Type B pancreatic cell (in vitro differentiated cells): ENCODE measurements around the gene MAP1A. TPM values are rescaled to one million over a fixed set of nuclear protein-coding genes. Genes with fewer than 3 reads are reported as not detected.
A peak's percentile ranks its signal among the peaks of the same experiment; 100 is the strongest.

Source experiments
- DNase-seq: peaks from one replicate; pipeline ENCODE4 v3.0.0; 2021; ENCODE audit warnings: mixed read lengths; ENCODE audit not compliant: unreplicated experiment; ENCODE audit errors: extremely low spot score
- H3K27ac Mint-ChIP-seq: 2 replicates; pipeline ENCODE4 v1.8.0; 2021; ENCODE audit warnings: mild to moderate bottlenecking, mixed read lengths
- H3K27me3 Mint-ChIP-seq: 2 replicates; pipeline ENCODE4 v1.8.0; 2021; ENCODE audit warnings: mixed read lengths
- H3K36me3 Mint-ChIP-seq: 2 replicates; pipeline ENCODE4 v1.8.0; 2021; ENCODE audit warnings: mixed read lengths
- H3K4me1 Mint-ChIP-seq: one replicate; pipeline ENCODE4 v1.8.0; 2021; ENCODE audit warnings: mixed read lengths; ENCODE audit not compliant: unreplicated experiment
- H3K4me3 Mint-ChIP-seq: 2 replicates; pipeline ENCODE4 v1.8.0; 2021; ENCODE audit warnings: mild to moderate bottlenecking, mixed read lengths
- H3K9me3 Mint-ChIP-seq: 2 replicates; pipeline ENCODE4 v1.8.0; 2021; ENCODE audit warnings: mixed read lengths
- CTCF ChIP-seq: fragments of 200-600 bp; sonication (generic); conservative IDR thresholded peaks from 2 replicates; pipeline ENCODE4 v1.5.0; 2021; ENCODE audit warnings: antibody characterized with exemption, mild to moderate bottlenecking
- total RNA-seq: library from RNA; stranded (reverse); gene quantifications from 2 replicates; pipeline ENCODE4 v1.2.1, GENCODE V29; 2021; ENCODE audit warnings: low replicate concordance

The MAP1A gene
- total RNA-seq, 1 donor from 2014 or later: 18.2 TPM

- H3K4me1 Mint-ChIP-seq: peaks cover 53% of the 10 kb centered on the region
- peaks cover 24% of the 10 kb centered on the region for H3K36me3 Mint-ChIP-seq
- H3K4me3 Mint-ChIP-seq: peak overlapping the region; percentile 92
- H3K27me3 Mint-ChIP-seq: no peaks in the 10 kb centered on the region
- H3K27ac Mint-ChIP-seq: peak overlapping the region; percentile 80
- H3K9me3 Mint-ChIP-seq: no peaks in the 10 kb centered on the region
- DNase-seq: no peak
- TF ChIP-seq CTCF: no peak
Measured at GRCh38 chr15:43518197-43518761, 871 bp downstream of the MAP1A start.

DNA sequence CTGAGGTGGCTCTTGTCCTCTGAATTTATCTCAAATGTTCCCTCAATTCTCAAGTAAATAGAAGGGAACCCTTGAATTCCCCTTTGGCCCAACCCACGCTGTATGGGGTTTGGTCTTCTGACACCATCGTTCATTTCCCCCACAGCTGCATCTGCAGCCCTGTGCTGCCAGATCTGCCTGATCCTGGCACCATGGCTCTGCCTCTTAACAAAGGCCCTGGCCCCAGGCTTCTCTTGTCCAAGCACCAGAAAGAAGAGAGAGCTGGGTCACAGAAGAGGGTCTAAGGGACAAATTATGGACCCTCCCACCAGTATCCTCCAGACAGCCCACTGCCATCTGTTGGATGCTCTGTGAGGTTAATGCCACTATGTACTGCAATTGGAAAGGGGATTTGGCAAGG lies 1.8 kb downstream of the MAP1A start:
- Mint-ChIP-seq H3K4me1 (peaks cover 48% of the 10 kb centered on the region), H3K27me3 (no peaks in the 10 kb centered on the region), H3K27ac (peak overlapping the region; percentile 80), H3K4me3 (peak overlapping the region; percentile 92), H3K9me3 (no peaks in the 10 kb centered on the region), H3K36me3 (peaks cover 30% of the 10 kb centered on the region)
- DNase-seq: no peak
- TF ChIP-seq CTCF: no peak

DNA sequence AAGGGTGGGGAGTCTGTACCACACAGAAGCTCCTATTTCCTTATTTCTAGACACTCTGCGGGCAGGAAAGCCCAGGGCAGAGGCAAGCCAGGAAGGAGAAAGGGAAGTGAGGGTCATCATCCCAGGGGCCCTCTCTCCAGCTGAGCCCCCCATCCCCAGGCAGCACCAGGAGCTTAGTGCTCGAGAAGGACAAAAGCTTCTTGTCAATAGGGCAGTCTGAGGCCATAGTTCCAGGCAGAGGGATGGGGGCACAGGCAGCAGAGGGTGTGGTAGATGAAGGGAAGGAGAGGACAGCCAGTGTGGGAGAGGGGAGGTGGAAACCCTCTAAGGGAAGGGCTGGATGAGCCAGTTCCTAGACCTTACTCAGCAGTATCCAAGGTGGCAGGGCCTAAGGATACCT lies 2.7 kb downstream of the MAP1A start:
- Mint-ChIP-seq H3K27ac (no peak overlapping the region), H3K9me3 (no peaks in the 10 kb centered on the region), H3K4me3 (no peak overlapping the region)

DNA sequence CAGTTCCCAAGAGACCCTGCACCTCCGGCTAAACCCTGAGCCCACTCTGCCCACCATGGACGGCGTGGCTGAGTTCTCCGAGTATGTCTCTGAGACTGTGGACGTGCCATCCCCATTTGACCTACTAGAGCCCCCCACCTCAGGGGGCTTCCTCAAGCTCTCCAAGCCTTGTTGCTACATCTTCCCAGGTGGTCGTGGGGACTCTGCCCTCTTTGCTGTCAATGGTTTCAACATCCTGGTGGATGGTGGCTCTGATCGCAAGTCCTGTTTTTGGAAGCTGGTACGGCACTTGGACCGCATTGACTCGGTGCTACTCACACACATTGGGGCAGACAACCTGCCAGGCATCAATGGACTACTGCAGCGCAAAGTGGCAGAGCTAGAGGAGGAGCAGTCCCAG lies 4.0 kb downstream of the MAP1A start:
- H3K36me3 Mint-ChIP-seq: peaks cover 42% of the 10 kb centered on the region
- no peak overlapping the region for H3K4me3 Mint-ChIP-seq
- H3K27ac Mint-ChIP-seq: no peak overlapping the region
- H3K27me3 Mint-ChIP-seq: no peaks in the 10 kb centered on the region
- H3K4me1 Mint-ChIP-seq: peaks cover 30% of the 10 kb centered on the region
- no peak for DNase-seq
- no peak for TF ChIP-seq CTCF
- H3K9me3 Mint-ChIP-seq: no peaks in the 10 kb centered on the region

More for the DNA sequence above, 2.7 kb downstream of the MAP1A start:
- DNase-seq: no peak
- H3K27me3 Mint-ChIP-seq: no peaks in the 10 kb centered on the region
- TF ChIP-seq CTCF: no peak
- H3K4me1 Mint-ChIP-seq: peaks cover 42% of the 10 kb centered on the region
- peaks cover 34% of the 10 kb centered on the region for H3K36me3 Mint-ChIP-seq

DNA sequence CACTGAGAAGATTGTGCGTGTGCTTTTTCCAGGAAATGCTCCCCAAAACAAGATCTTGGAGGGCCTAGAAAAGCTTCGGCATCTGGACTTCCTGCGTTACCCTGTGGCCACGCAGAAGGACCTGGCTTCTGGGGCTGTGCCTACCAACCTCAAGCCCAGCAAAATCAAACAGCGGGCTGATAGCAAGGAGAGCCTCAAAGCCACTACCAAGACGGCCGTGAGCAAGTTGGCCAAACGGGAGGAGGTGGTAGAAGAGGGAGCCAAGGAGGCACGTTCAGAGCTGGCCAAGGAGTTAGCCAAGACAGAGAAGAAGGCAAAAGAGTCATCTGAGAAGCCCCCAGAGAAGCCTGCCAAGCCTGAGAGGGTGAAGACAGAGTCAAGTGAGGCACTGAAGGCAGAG lies 4.8 kb downstream of the MAP1A start:
- Mint-ChIP-seq H3K9me3 (no peaks in the 10 kb centered on the region), H3K27me3 (no peaks in the 10 kb centered on the region), H3K4me3 (no peak overlapping the region), H3K4me1 (peaks cover 23% of the 10 kb centered on the region), H3K36me3 (peaks cover 42% of the 10 kb centered on the region), H3K27ac (no peak overlapping the region)
- TF ChIP-seq CTCF: no peak
- no peak for DNase-seq

DNA sequence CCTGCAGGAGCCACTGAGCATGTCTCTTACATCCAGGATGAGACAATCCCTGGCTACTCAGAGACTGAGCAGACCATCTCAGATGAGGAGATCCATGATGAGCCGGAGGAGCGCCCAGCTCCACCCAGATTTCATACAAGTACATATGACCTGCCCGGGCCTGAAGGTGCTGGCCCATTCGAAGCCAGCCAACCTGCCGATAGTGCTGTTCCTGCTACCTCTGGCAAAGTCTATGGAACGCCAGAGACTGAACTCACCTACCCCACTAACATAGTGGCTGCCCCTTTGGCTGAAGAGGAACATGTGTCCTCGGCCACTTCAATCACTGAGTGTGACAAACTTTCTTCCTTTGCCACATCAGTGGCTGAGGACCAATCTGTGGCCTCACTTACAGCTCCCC lies 6.2 kb downstream of the MAP1A start:
- DNase-seq: no peak
- Mint-ChIP-seq H3K4me3 (no peak overlapping the region), H3K36me3 (peaks cover 42% of the 10 kb centered on the region), H3K4me1 (peaks cover 11% of the 10 kb centered on the region), H3K27me3 (no peaks in the 10 kb centered on the region), H3K27ac (no peak overlapping the region), H3K9me3 (no peaks in the 10 kb centered on the region)
- no peak for TF ChIP-seq CTCF
